GM18519 (cell line): ENCODE measurements around the gene DAP3.
"Not testable (repeated sequence)": the region's sequence is repeated elsewhere in the genome, so short reads cannot be mapped to it uniquely, and the experiment has no call there.

Experiments used
- ATAC-seq: cut with Tn5 transposase; IDR thresholded peaks from one replicate; pipeline ENCODE4 v1.9.1; 2021; ENCODE audit warnings: mild to moderate bottlenecking, moderate library complexity; ENCODE audit not compliant: unreplicated experiment, low FRiP score

Gene DAP3

DNA sequence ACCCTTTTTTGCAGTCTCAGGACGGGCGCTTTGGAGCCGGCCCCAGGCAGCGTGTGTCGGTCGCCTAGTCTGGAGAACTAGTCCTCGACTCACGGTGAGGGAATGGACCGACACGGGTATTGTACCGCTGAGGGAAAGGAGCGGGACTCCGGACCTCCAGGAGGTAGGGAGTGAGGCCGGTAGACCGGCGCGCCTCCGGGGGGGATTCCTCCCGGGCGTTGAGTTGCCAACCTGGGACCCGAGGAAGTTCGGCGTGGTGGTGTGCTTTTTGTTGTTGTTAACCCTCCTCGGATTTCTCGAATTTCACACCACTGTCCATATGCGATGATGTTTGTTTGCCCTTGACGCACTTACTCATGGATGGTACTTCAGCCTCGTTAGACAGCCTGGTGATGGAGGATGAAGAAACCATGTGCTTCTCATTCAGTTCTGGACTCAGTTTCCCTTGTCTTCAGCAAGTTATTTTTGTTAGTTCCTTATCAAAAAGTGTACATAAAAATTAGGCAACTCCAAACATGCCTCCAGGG lies at the start of gene DAP3:
TSS of gene DAP3 (plus strand) at position 11 of the 527 bp plus-strand sequence. CDS start 20,689 bp downstream, outside the sequence.
- not testable (repeated sequence) for ATAC-seq

DNA sequence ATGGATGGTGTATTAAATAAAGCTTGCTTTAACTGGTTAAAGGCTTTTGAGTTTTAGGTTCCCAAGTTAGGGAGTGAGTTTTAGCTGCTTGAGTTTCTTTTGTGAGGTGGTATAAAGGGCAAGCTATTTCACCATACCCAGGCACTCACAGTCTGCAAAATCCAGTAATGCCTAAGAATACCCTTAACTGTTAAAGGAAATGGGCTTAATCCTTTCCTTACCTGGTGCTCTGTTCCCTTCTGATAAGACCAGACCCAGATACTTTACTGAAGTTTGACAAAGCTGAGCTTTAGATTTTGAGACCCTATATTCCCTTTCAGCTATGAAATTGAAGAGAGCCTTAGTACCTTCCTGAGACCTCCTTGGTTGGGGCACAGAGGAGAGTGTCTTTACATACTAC lies 48.5 kb upstream of the DAP3 start:
- ATAC-seq = no peak

GRCh38 chr1:155642559-155643180 lies 46.2 kb upstream of the DAP3 start:
- not testable (repeated sequence) for ATAC-seq

DNA sequence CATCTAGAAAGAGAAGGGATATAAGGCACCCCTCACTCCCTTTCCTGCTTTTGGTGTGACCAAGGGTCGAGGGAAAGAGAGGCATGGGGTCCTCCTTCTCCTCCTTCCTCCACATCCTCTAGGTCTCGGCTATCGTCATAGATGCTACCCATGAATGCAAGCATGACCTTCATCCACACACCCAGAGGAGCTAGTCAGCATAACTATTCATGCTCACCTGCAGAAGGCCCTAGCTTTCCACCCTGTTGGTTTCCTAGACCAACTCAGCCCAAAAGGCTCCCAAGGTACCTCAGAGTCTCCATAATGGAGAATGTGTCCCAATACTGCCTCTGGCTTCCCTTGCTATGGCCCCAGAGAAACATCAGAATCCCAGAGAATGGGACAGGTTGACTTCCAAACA lies 45.7 kb upstream of the DAP3 start:
- no peak for ATAC-seq

DNA sequence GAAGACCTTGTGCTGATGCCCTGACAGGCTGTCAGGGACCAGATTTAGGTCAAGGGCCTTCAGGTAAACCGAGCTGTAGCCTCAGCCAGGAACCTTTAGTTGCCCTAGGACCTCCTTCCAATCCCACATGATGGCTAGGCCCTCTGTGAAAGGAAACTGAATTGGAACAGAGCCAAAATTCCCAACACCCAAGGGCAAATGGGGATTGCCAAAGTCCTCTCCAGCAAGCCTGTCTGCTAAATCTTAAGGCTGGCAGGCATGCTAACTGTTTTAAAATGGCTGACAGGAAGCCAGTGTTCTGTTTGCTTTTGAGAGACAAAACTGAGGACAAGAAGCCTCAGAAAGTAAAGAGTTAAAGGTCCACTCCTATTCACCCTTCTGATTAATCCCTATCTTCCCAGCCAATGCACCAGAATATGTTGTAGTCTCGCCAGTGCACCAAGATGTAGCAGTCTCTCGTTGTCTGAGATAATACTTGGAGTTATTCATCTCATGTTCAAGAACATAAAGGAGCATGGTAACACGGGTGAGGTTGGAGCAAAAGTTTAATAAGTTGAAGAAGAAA lies 43.8 kb upstream of the DAP3 start:
- no peak for ATAC-seq

GRCh38 chr1:155645648-155646047 lies 43.2 kb upstream of the DAP3 start:
- no peak for ATAC-seq

- no peak for ATAC-seq
These were observed 42.6 kb upstream of the DAP3 start for GRCh38 chr1:155646307-155646706.

GRCh38 chr1:155648207-155649147 lies 40.4 kb upstream of the DAP3 start:
- no peak for ATAC-seq

DNA sequence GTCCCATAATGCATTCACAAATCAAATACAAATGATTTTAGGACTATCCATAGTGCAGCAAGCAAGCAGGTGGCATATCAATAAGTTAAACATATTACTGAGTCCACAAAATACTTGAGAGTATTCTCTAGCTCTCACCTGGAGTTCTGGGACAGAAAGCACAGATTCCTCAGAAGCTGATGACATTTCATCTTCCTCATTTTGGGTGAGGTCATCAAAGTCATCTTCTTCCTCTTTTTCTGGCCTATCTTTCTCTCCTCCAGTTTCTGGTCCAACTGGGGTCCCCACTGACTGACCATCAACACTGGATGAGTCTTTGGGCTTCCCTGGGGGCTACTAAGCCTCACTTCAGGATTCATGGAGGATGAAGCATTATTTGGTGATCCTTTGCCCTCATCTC lies 39.2 kb upstream of the DAP3 start:
- no peak for ATAC-seq

DNA sequence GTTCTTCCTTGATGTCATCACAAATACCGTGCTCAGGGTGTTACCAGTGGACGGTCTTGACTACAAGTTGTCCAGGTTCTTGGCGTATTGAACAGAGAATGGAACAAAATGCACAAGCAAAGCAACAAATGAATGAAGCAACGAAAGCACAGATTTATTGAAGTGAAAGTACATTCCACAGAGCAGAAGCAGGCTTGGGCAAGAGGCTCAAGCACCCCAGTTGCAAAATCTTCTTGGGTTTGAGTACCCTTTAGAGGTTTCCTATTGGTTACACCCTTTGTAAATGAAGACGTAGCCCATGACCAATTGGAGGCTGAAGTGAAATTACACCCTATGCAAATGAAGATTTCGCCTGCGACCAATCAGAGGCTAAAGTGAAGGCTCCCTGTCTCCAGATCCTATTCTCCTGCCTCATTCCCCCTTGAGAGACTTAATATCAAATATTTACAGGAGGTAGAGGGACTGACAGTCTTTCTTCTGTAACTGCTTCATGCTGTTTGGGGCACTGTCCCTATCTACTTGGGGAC lies 38.6 kb upstream of the DAP3 start:
- no peak for ATAC-seq

DNA sequence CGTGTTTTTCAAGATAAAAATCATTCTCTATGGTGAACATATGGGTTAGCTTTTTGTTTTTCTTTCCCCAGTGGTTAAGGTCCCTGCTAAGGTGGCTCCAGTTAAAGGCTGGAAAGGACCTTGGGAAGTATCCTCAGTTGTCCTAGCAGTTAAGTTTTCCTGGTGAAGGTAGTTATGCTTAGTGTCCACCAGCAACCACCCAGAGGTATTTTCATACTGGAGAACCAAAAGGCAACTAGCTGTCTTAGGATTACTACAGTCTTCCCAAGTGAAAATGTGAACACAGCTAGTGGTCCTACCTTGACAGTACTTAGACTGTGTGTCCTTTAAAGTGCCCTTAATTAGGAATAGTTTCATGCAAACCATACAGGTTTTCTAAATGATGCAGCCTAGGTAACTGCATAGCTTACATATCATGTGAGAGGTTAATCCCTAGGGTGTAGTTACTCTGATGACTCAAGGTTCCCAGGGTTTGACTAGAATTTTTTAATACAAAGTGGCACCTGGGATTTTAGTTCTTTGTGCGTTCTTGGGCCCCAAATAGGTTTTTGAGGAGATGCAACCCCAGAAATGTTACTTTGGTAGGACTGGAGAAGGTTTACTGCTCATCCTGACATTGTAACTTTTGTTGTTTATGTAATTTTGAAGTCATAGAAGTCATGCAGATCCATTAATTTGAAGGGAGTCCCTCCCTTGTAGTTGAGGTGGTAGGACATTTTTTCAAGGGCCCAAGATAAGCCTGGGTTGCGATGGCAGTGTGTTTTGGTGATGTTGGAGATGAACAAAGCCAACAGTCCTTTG lies 36.8 kb upstream of the DAP3 start:
- ATAC-seq = no peak

- no peak for ATAC-seq
These were observed 35.9 kb upstream of the DAP3 start for GRCh38 chr1:155652951-155653350.

GRCh38 chr1:155657463-155657862 lies 31.4 kb upstream of the DAP3 start:
- ATAC-seq = no peak

- not testable (repeated sequence) for ATAC-seq
These were observed 27.7 kb upstream of the DAP3 start for GRCh38 chr1:155661239-155661638.

DNA sequence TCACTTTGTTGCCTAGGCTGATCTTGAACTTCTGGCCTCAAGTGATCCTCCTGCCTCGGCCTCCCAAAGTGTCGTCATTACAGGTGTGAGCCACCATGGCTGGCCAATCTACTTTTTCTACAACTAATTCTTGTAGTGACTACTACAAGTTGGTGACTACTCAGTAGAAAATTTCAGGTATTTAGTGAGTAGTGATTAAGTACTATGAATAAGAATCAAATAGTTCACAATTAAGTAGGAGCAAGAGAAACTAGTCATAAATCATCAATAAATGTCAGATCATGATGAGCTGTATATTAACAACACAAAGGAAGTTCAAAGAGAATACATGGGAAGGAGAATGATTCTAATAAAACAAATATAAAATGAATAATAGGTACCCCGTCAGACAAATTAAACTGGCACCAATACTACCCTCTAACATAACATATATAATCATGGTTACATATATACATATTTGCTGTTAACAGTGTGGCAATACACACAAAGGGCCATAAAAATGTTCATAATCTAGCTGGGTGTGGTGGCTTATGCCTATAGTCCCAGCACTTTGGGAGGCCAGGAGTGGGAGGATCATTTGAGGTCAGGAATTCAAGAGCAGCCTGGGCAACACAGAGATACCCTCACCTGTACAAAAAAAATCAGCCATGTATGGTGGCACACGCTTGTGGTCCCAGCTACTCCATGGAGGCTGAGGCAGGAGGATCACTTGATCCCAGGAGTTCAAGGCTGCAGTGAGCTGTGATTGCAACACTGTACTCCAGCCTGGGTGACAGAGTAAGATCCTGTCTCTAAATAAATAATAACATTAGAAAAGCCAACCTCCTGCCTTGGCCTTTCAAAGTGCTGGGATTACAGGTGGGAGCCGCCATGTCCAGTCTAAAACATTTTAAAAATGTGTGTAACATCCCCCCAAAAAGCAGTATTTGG lies 19.4 kb upstream of the DAP3 start:
- no peak for ATAC-seq

DNA sequence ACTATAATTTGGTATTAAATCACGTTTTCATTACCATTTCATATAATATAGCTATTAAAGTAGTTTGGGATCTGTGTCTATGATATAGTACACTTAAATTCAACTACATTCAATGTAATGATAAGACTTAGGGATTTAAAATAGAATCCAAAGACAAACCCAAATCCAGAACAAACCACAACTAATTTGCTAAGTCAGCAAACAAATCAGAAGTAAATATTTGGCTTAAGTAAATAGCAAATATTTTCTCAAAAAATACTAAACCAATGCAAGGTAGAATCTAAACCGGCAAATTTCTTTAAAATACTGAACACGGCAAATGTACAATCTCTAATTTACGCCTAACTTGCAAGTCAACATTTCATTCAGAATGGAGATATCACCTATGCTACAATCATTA lies 17.1 kb upstream of the DAP3 start:
- ATAC-seq = no peak

DNA sequence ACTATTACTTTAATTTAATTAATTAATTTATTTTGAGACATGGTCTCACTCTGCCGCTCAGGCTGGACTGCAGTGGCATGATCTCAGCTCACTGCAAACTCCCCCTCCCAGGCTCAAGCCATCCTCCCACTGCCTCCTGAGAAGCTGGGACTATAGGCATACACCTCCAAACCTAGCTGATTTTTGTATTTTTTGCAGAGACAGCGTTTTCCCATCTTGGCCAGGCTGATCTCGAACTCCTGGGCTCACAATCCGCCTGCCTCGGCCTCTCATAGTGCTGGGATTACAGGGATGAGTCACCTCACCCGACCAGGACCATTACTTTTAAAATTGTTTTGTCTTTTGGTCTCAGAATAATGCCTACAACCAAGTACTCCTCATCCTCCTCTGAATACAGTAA lies 15.9 kb upstream of the DAP3 start:
- no peak for ATAC-seq

DNA sequence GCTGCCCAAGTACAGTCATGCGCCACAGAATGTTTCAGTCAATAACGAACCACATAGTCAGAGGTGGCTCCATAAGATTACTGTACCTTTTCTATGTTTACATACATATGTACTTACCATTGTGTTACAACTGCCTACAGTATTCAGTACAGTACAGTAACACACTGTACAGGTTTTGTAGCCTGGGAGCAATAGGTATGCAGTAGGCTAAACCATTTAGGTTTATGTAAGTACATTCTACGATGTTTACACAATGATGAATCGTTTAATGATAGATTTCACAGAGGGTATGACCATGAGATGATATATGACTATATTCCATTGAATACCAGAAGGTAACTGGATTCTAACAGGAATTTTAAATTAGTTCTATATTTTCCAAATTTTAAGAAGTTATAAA lies 10.9 kb upstream of the DAP3 start:
- ATAC-seq = no peak

DNA sequence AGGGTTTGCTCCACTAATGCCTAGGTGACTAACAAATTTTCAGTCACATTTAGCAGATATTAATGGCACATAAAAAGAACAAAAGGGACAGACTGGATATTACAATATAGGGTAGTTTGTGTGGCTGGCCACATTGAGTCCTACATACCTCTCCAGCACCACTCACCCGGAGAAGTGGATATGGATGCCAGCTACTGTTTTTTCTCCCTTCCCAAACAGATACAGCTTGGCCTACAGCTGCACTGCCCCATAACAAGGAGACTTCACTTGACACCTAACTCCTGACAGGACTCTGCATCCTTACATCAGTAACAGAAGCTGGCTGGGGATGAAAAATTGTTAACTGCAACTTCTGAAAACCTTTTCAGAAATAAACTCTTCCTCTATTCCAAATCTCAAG lies 9.9 kb upstream of the DAP3 start:
- ATAC-seq = not testable (repeated sequence)
